Activated gamma-delta T cell treated with anti-CD3 and anti-CD28 coated beads, Interleukin-2, amount 50 U/mL, for 16 hours (primary cell): ENCODE measurements around the gene NCF2.
"Not testable (repeated sequence)": the region's sequence is repeated elsewhere in the genome, so short reads cannot be mapped to it uniquely, and the experiment has no call there.

Source experiments
- DNase-seq: peaks from one replicate; pipeline ENCODE4 v3.0.0-alpha.2; 2020; ENCODE audit warnings: low read depth

The NCF2 gene, protein sequence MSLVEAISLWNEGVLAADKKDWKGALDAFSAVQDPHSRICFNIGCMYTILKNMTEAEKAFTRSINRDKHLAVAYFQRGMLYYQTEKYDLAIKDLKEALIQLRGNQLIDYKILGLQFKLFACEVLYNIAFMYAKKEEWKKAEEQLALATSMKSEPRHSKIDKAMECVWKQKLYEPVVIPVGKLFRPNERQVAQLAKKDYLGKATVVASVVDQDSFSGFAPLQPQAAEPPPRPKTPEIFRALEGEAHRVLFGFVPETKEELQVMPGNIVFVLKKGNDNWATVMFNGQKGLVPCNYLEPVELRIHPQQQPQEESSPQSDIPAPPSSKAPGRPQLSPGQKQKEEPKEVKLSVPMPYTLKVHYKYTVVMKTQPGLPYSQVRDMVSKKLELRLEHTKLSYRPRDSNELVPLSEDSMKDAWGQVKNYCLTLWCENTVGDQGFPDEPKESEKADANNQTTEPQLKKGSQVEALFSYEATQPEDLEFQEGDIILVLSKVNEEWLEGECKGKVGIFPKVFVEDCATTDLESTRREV

DNA sequence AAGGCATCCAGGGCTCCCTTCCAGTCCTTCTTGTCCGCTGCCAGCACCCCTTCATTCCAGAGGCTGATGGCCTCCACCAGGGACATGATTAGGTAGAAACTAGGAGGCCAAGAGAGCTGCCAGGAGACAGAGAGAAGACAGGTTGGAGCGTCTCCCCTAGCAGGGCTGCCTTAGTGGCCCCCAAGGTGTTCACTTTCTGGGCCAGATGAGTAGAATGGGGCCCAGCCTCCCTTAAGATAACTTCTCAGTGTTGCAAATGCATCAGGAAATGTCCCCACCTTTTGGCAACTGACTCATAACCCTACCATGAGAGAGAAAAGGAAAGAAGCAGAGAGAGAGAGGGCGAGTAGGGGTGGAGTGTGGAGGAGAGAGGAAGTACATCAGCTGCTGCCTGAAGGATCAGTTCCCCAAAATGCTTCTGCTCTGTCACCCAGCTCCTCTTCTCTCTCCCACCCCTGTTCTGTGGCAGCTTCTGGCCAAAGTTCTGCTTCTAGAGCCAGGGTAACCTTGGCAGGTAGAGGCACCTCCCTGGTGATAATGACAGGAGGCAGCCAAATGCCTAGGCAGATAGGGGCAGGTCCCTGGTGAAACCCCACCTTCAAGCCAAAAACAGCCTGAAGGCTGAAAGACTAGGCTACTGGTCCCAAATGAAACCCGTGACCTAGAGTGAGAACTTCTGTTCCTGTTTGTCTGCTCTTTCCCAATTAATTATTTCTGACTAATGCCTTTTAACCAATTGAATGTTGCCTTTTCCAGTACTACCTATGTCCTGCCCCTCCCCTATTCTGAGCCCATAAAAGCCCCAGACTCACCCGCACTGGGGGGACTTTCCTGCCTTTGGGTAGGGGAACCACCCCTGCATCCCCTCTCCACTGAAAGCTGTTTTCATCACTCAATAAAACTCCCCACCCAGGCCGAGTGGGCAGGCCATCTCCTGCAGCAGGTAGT, at the start of gene NCF2:
Gene NCF2 (minus strand): TSS at position 216 of the 948 bp plus-strand sequence. CDS start 130 bp downstream, at position 86.
- no peak for DNase-seq

DNA sequence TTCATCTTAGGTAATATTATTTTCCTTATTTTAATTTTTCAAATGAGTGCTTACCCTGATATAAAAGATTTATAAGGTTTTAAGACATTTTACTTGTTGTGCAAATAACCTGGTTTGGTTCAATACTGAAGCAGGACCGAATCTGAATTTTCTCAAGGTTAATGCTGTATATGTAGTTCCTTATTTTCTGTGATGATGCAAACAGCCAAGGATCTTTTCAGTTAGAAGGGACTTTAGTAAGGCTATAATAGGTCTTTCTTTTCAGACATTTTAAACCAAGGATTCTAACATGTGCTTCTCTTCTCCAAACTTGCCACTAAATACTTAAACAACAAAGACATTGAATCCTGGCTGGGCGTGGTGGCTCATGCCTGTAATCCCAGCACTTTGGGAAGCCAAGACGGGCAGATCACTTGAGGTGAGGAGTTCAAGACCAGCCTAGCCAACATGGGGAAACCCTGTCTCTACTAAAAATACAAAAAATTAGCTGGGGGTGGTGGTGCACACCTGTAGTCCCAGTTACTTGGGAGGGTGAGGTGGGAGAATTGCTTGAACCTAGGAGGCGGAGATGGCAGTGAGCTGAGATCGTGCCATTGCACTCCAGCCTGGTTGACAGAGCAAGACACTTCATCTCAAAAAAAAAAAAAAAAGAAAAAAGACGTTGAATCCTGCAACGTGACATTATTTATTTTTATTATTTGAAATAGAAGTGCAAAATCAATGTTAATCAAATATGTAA, 48.6 kb upstream of the NCF2 start:
- no peak for DNase-seq

DNA sequence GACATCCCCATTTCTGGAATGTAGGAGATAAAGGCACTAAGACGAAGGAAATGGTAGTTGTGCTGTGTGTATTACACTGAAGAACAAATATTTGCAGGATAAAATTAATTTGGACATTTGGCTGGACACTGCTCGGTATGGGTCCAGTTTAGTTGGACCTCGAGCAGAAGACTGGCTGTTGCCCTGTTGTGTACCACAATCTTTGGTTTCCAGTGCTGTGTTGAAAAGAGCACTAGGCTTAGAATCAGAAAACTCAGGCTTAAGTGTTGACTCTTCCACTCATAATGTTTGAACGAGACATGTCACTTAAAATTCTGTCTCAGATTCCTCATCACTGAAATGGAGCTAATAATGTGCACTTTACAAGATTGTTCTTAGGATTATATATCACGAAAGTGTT, 46.5 kb upstream of the NCF2 start:
- DNase-seq: no peak

DNA sequence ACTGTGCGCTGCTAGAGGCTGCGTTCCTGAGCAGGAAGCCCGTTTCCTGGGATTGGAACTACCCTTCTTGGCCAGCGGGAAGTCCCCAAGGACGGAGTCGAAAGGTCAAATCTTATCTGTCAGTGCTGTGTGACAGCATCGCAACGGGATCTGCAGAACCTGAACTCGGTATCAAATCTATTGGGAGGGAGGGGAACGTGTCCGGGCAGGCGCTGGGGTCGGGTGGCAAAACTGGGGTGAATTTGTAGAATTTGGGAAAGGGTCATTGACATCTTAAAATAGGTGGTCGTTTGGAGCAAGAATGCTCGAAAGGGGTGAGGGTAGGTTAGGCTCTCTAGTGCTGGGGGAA, 46.0 kb upstream of the NCF2 start:
- DNase-seq: no peak

DNA sequence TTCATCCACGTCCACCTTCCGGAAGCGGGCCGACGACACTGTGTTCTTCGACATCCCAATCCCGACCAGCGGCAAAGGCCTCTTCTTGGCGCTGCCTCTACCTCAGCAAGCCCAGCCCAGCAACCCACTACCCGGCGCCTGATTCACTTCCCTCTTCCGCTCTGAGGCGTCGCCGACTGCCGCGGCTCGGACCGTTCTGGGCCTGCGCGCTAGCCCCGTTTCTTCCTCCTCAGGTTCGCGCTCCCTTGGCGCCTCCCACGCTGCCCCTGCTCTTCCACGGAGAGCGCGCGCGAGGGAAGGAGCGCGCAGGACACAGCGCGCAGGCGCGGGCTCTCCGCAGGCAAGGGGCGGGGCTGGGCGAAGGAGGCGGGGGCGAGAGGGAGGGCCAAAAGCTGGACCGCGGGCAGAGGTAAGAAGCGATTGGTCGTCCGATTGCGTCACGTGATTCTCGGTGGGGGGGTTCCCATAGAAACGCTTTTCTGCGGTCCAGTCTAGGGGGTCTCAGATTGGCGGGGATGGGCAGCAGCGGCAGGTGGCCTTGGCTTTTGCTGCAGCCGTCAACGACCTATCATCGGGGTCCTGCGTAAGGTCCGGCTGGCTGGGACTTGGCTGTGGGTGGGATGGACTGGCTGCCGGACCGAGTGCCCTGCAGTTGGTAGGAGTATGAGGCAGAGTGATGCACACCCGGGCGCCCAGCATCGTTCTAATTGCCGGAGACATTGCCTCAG, 45.5 kb upstream of the NCF2 start, which contains the start of gene ARPC5:
Gene ARPC5 (minus strand): TSS at position 178 of the 728 bp plus-strand sequence. CDS start 124 bp downstream, at position 54.
- DNase-seq: peak; percentile 93

DNA sequence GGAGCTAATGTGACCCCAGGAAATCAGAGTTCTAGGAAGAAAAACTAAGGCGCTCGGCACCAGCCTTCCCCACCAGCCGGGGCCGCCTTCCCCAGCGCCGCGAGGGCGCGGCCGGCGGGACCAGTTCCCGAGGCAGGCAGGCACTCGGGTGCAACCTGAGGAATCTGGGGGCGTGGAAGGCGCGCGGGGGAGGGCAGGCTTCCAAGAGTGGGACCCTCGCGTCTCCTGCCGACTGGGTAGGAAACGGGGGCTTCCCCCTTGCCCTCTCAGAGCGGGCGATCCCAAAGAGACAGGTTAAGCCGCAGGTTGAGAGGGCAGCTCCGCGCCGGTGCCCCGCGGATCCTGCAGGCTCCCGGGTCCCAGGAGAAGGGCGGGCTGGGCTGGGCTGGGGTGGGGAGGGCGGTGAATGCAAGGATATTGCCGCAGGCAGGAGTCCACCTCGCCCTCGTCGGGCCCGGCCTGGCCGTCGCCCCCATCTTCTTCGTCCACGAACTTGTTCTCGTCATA, 44.9 kb upstream of the NCF2 start:
- no peak for DNase-seq

DNA sequence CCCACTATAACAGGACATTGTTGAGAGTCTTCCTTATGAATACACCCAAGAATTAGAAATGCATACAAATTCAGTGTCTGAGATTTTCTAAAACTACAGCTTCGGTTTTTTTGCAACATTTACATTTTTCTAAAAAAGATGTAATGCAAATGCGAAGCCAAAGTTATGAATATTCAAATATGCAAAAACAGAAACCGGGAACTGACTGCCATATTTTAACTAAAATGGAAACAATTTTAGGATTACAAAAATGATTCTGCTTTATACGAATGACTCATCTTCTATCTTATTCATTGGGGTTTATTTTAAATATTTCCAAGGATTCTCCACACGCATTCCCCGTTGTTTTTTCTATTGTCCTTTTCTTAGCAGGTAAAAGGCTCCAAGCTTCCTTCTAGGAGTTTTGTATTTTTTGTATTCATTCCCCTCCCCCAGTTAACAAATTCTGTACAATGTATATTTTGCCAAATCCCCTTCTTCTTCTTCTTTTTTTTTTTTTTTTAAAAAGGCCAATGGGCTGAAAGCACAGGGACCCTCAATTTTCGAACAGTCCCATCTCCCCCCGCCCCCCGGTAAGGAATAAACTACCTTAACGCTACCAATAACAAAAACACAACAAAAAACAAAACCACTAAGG, 44.3 kb upstream of the NCF2 start:
- no peak for DNase-seq

DNA sequence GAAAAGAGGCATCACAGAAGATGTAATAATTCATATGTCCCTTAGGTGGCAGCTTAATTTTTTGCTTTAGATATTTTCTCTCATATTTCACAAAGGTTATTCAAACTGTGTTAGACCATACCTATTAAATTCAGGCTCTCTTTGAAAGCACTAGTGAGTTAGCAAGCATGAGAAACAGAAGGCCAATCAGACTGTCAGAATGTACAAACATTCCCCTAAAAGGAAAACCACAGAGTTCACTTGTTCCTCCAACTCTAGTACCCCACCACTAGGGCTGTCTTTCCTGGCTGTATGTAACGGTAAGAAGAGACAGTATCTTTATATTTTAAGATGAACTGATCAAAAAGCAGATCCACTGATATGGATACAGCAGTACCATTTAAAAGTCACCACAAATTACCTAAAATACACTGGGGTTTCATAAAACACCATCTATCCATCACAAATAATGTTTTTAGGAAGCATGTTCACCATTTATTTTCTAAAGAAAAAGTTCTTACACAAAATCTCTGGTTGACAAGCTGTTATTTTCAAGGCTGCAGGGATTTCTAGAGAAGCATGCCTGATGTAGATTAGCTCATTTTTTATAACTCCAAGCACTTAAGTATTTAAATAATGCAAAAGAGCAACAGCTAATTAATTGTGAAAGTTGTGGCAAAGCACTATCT, 43.6 kb upstream of the NCF2 start:
- no peak for DNase-seq

DNA sequence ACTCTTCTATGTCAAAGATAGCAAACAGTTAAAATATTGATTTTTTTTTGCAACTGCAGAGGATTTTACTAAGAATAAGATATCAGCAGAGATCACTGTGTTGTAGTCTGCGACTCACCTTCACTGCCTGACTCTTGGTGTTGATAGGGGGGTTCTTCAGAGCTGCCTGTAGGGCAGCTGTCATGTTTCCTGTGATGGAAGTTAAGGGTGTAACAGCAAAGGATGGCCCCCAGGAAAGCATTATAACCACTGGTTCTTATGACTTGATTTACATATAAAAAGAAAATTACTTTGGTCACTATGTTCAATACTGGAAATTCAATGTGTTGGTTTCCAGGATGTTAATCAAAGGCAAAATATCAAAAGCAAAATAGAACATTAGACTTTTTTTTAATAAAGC, 42.7 kb upstream of the NCF2 start:
- no peak for DNase-seq

DNA sequence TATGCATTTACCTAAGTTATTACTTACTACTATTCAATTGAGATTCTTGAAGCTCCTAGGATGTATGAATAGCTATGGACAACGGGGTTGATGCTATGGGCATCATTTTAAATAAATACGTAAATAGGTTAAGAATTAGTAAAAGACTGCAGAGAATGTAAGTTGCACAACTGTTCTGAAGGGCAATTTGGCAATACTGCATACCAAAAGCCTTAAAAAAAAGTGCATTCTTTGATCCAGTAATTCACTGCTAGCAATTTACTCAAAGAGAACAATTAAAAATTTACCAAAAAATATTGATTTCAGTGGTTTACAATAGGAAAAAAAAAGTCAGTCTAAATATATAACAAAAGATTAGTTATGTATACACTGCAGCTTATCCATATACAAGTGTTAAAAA, 41.9 kb upstream of the NCF2 start:
- DNase-seq: no peak

DNA sequence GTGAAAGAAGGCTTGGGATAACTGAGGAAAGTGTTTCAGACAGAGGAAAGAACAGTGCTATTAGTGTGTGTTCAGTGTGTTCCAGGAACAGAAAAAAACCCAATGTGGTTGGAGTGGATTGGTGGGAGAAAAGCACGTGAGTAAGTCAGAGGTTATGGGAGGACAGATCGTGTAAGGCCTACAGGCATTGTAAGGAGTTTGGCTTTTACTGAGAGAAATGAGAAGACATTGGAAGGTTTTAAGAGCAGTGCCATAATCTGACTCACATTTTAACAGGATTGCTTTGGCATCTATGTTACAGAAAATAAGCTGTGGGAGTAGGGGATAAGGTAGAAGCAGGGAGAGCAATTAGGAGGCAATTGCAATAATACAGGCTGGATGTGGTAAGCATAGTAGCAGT, 40.5 kb upstream of the NCF2 start:
- DNase-seq: no peak

DNA sequence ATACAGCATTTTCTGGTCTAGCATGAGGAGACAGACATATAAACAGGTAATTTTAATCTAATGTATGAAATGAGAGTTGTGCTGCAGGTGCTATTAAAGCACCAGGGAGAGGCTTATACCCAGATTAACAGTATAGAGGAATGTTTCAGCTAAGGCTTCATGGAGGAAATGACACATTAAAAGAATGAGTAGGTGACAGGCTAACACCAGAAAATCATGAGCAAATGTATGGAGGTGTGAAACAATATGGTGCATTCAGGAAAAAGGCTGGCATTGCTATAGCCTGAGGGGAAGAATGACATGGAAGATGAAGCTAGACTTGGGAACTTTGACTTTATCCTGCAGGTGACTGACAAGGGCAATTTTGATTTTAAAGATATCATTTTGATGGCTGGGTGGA, 38.3 kb upstream of the NCF2 start:
- DNase-seq: no peak

DNA sequence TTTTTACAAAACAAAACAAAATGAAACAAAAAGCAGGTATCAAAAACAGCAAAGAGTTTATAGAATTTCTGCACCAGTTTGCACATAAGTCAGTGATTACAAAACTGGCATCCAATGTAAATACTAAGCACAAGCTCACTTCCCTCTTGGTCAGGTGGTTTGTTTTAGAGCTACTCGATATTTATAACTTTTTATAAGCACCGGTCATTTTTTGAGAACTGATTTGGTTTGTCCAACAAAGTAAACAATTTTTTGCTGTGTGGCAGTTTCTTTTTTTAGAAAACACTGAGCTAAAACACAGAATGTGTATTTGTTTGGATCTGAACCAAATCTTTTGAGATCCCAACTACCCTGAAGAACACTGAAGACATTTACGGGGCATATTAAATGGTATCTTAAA, 36.0 kb upstream of the NCF2 start:
- DNase-seq: not testable (repeated sequence)

DNA sequence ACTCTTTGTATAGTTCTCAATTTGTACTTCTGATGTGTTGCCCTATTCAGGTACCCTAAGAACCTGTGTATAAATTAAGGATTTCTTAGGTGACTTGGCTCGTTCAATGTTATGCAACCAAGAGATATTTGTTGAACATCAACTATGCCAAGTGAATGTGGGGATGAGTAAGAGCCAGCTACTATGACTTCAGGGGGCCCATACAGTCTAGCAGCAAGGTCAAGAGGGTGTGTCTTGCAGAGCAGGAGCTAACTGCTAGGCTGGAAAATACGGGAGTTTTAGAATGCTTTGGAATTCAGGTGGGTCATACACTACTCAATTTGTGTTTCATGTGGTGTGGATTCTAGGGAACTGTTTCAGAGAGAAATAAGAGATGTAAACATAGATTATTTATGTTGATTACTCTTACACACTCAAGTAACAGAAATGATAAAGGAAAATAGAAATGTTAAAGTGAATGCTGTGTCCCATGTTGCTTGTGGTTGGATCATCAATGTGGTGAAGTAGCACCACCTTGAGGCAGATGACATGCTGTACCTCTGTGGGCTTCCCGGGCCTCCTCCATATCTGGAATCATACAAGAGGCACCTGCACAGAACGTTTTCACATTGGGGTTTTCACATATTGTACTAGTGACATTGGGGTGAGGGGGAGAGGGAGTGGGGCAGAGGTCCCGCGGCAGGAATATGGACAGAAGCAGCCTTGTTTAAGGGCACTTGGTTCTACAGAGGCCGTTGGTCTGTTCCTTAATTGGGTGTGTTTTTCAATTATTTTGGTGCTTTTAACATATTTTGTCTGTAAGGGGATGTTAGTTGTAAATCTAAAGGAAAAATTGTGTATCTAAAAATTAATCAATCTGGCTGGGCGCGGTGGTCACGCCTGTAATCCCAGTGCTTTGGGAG, 32.9 kb upstream of the NCF2 start:
- DNase-seq: no peak

DNA sequence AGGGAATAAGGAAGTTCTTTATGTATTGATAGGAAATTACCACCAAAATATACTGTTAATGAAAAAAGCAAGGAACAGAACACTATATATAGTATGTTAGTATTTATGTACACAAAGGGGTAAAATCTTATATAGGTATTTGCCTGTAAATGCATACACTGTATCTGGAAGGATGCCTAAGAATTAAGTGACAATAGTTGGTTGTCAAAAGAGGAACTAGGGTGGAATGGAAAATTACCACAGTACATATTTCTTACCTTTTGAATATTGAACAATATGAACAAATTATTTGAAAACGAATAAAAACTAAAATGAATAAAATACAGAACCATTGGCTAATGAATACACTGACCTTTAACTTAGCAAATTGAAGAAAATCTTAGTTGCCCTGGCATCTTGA, 31.8 kb upstream of the NCF2 start:
- DNase-seq: no peak

DNA sequence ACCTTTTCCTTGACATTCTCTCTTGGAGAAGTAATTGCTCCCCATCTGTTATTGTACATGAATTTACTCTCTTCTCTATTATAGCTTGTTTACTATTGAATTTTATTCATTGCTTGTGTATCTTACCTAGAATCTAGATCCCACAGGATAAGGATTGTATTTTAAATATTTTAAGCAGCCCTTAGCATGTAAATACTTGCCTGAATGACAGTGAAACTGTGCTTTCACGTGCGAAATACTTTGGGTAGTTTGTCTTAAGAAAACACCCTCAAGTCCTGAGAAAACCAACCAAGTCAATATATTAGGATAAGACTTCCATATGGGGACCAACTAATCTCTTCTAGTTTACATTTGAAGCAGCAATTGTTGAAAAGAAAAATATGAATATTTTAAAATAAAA, 30.1 kb upstream of the NCF2 start:
- no peak for DNase-seq

DNA sequence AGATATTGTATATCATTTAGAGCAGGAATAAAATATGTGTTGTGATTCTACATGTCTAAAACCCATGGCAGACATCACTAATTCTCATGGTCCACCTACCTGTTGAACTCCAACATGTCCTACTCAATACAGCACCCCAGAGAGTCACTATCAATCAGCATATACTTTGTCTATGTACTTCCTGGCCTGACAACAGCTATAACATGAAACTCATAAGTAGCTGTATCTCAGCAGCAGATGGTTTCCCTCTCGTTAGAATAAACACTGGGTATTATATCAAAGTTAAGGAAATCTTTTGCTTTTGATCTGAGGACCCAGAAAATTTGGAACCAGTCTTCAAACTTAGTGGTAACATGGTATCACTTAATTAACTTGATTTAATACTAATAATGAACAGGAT, 29.5 kb upstream of the NCF2 start:
- DNase-seq: no peak

DNA sequence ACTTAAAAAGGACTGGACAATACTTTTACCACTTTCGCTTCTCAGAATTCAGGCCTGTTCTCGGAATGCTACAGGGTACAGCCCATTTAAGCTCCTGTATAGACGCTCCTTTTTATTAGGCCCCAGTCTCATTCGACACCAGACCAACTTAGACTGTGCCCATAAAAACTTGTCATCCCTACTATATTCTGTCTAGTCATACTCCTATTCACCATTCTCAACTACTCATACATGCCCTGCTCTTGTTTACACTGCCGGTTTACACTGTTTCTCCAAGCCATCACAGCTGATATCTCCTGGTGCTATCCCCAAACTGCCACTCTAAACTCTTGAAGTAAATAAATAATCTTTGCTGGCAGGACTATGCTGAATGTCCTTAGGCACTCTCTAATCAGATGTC, 27.9 kb upstream of the NCF2 start:
- not testable (repeated sequence) for DNase-seq

DNA sequence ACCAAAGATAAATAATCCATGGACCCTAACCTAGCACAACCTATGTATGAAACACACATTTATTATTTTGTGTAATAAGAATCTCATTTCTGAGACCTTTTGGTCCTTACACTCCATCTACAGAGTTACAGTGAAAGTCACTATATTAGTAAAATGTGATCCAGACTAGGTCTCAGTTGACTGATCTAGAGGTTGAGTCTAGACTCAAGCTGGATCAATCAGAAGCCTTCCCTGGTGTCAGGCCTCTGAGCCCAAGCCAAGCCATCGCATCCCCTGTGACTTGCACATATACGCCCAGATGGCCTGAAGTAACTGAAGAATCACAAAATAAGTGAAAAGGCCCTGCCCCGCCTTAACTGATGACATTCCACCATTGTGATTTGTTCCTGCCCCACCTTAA, 22.7 kb upstream of the NCF2 start:
- not testable (repeated sequence) for DNase-seq
